ENCODE measurements around the gene EIF3L. TPM values are rescaled to one million over a fixed set of nuclear protein-coding genes. Genes with fewer than 3 reads are reported as not detected.

The EIF3L gene
- total and polyA plus RNA-seq, 2 donors (not counting 3 experiments of a cell fraction or from before 2014, with no cell fraction given), result 479 to 601 TPM

DNA sequence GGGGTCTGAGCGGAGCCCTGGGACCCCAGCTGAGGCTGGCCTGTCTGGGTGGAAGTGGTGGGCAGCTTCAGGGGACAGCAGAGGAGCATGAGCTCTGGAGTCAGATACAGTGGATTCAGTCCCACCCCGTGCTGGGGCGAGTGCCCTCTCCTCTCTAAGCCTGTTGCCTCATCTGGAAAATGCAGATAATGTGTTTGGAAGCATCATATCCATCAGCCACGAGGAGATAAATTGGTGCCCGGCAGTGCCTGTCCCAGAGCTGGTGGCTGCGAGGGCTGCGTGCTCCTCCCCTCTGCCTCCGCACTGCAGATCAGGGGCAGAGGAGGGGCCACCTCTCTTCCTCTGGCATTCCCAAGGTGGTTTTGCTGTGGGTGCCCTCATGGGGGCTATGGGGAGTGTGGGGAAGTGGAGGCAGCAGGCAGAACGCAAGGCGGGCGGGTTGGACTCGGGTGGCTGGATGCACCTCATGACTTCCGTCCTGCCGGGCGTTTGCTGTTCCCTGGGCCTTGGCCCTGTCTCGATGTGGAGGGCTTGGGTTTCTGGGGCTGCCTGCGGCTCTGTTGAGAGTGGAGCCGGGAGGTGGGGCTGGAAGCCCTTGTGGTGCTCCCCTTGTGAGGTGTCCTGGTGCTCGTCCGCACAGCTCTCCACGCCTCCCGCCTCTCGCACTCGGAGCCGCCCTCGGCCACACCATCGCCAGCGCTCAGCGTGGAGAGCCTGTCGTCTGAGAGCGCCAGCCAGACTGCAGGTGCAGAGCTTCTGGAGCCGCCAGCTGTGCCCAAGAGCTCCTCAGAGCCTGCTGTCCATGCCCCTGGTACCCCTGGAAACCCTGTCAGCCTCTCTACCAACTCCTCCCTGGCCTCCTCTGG lies 77.8 kb downstream of the EIF3L start:
- Histone ChIP-seq H3K27ac (ENCODE audit: insufficient read depth, low read depth, low read length) (no peak overlapping the region), H3K9me1 (replicated peaks; ENCODE audit: control insufficient read depth, extremely low read depth, insufficient read depth, low read length) (no peaks in the 10 kb centered on the region), H3K79me2 (ENCODE audit: control insufficient read depth, insufficient read depth, low read length) (no peaks in the 10 kb centered on the region), H3K9me3 (replicated peaks; ENCODE audit: control insufficient read depth, insufficient read depth, low read length) (no peaks in the 10 kb centered on the region), H3K27me3 (ENCODE audit: control insufficient read depth in 2 of 2, insufficient read depth in 2 of 2, low read length in 2 of 2) (no peaks in the 10 kb centered on the region), H3K4me1 (ENCODE audit: control insufficient read depth, extremely low read depth, insufficient read depth, low read length) (peaks cover 15% of the 10 kb centered on the region), H2AFZ (ENCODE audit: low read depth, low read length) (no peak overlapping the region), H4K20me1 (replicated peaks; ENCODE audit: control insufficient read depth, extremely low read depth, insufficient read depth, low read length) (no peaks in the 10 kb centered on the region), H3K4me2 (ENCODE audit: insufficient read depth, low read length) (no peak overlapping the region), H3K4me3 (replicated peaks in 1 of 3; ENCODE audit: insufficient read depth in 1 of 3, low read depth in 1 of 3, low read length in 3 of 3) (no peak overlapping the region), H3K36me3 (ENCODE audit: control insufficient read depth in 2 of 2, extremely low read depth in 1 of 2, insufficient read depth in 2 of 2, low read length in 2 of 2) (peaks cover 5 to 33% of the 10 kb centered on the region in 2 experiments), H3K9ac (replicated peaks; ENCODE audit: extremely low read depth, insufficient read depth, low read length) (no peak overlapping the region)
- intact Hi-C loops (cut with micrococcal nuclease), result no loop called here
- ChIA-PET POLR2A (interaction anchor here (0.5 kb wide), 1 partner anchor 169 kb away, joined by 3 read pairs; no protein-coding TSS in a partner anchor), CTCF (no interaction called here)
- DNase-seq (ENCODE audit: low read depth, low spot score), result no peak
- no peak for FAIRE-seq
- TF ChIP-seq EZH2 (IDR thresholded peaks at IDR 0.05; ENCODE audit: borderline replicate concordance, low read depth, low read length, severe bottlenecking) (no peak), FOS (IDR thresholded peaks at IDR 0.05; ENCODE audit: borderline replicate concordance, insufficient read depth, low read length) (no peak), POLR2AphosphoS5 (IDR thresholded peaks at IDR 0.05; ENCODE audit: insufficient read depth, low read depth, low read length) (no peak), MAX (IDR thresholded peaks at IDR 0.05; ENCODE audit: insufficient read depth, insufficient read length) (no peak), POLR2A (IDR thresholded peaks at IDR 0.05; ENCODE audit: low read depth, low read length) (no peak), GATA2 (IDR thresholded peaks at IDR 0.05; ENCODE audit: insufficient read depth, insufficient read length, low read depth, low read length) (no peak), JUN (IDR thresholded peaks at IDR 0.05; ENCODE audit: borderline replicate concordance, insufficient read depth, insufficient read length, low read depth) (no peak), MYC (IDR thresholded peaks at IDR 0.05; ENCODE audit: low read depth, low read length) (no peak)
- TF ChIP-seq, protein P1, sequence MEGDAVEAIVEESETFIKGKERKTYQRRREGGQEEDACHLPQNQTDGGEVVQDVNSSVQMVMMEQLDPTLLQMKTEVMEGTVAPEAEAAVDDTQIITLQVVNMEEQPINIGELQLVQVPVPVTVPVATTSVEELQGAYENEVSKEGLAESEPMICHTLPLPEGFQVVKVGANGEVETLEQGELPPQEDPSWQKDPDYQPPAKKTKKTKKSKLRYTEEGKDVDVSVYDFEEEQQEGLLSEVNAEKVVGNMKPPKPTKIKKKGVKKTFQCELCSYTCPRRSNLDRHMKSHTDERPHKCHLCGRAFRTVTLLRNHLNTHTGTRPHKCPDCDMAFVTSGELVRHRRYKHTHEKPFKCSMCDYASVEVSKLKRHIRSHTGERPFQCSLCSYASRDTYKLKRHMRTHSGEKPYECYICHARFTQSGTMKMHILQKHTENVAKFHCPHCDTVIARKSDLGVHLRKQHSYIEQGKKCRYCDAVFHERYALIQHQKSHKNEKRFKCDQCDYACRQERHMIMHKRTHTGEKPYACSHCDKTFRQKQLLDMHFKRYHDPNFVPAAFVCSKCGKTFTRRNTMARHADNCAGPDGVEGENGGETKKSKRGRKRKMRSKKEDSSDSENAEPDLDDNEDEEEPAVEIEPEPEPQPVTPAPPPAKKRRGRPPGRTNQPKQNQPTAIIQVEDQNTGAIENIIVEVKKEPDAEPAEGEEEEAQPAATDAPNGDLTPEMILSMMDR (IDR thresholded peaks at IDR 0.05; ENCODE audit: extremely low read depth in 1 of 2, insufficient read depth in 1 of 2, low read depth in 1 of 2, low read length in 2 of 2), result no peak
- dilution Hi-C loops (cut with MboI; ENCODE audit: extremely low pct_ligation_motif_present, low sequenced_read_pairs), result no loop called here
- no TSS peak for BruUV-seq (replicated peaks)

Measured in endothelial cell of umbilical vein (primary cell).